Mucosa of gallbladder (tissue), 1 donor: Measurements from ENCODE around the gene GEMIN7. TPM values are rescaled to one million over a fixed set of nuclear protein-coding genes. Genes with fewer than 3 reads are reported as not detected.

Experiments
- DNase-seq: peaks from one replicate; pipeline ENCODE4 v3.0.0-alpha.2; 2020; ENCODE audit warnings: low spot score
- total RNA-seq: library from RNA; stranded (reverse); gene quantifications from one replicate; pipeline ENCODE4 v1.2.1, GENCODE V29; 2021
- donor health status: DM: no; HTN: no; CAD: no.

The GEMIN7 gene
- total RNA-seq, 1 donor from 2014 or later = 25.2 TPM

GRCh38 chr19:45090034-45090433, 11.0 kb downstream of the GEMIN7 start:
- no peak for DNase-seq

- DNase-seq = no peak
Measured at GRCh38 chr19:45090606-45091005, 11.5 kb downstream of the GEMIN7 start.

GRCh38 chr19:45091031-45091923, 12.2 kb downstream of the GEMIN7 start:
- DNase-seq = peak; percentile 99

GRCh38 chr19:45092747-45093678, 14.0 kb downstream of the GEMIN7 start, which contains the start of gene PPP1R37:
Gene PPP1R37, plus strand, starts transcription at chr19:45093179. Its CDS starts 147 bp downstream, at chr19:45093326.
- peak; percentile 96 for DNase-seq

- no peak for DNase-seq
Measured at GRCh38 chr19:45094137-45094536, 15.1 kb downstream of the GEMIN7 start.

GRCh38 chr19:45094707-45095106, 15.6 kb downstream of the GEMIN7 start:
- DNase-seq = no peak

- no peak for DNase-seq
Measured at GRCh38 chr19:45095496-45096413, 16.7 kb downstream of the GEMIN7 start.

GRCh38 chr19:45096700-45097099, 17.6 kb downstream of the GEMIN7 start:
- no peak for DNase-seq

GRCh38 chr19:45097450-45097775, 18.4 kb downstream of the GEMIN7 start:
- DNase-seq = no peak

- DNase-seq = peak; percentile 84
Measured at GRCh38 chr19:45097776-45098520, 18.9 kb downstream of the GEMIN7 start.

- DNase-seq = peak; percentile 76
Measured at GRCh38 chr19:45098521-45099466, 19.7 kb downstream of the GEMIN7 start.

- no peak for DNase-seq
Measured at GRCh38 chr19:45099467-45100191, 20.6 kb downstream of the GEMIN7 start.

GRCh38 chr19:45100201-45100600, 21.1 kb downstream of the GEMIN7 start:
- no peak for DNase-seq

GRCh38 chr19:45100846-45101252, 21.8 kb downstream of the GEMIN7 start:
- DNase-seq = peak; percentile 83

GRCh38 chr19:45101806-45102205, 22.7 kb downstream of the GEMIN7 start:
- no peak for DNase-seq

- DNase-seq = no peak
Measured at GRCh38 chr19:45102481-45102880, 23.4 kb downstream of the GEMIN7 start.

- no peak for DNase-seq
Measured at GRCh38 chr19:45103156-45103507, 24.1 kb downstream of the GEMIN7 start.

GRCh38 chr19:45103508-45104319, 24.7 kb downstream of the GEMIN7 start:
- no peak for DNase-seq
